Measurements from ENCODE around the gene LILRB1. TPM values are rescaled to one million over a fixed set of nuclear protein-coding genes. Genes with fewer than 3 reads are reported as not detected.

Gene LILRB1
- total RNA-seq, 4 donors from 2014 or later: 1.2 to 3.9 TPM; not detected in 2

- Histone ChIP-seq H3K36me3 (no peaks in the 10 kb centered on the region), H3K27ac (no peak overlapping the region), H3K4me3 (no peak overlapping the region), H3K27me3 (no peaks in the 10 kb centered on the region), H3K9me3 (no peaks in the 10 kb centered on the region), H3K4me1 (no peaks in the 10 kb centered on the region)
- intact Hi-C loops (cut with DNase I; ENCODE audit: low total_unique reads): no loop called here
- no peak for DNase-seq
- TF ChIP-seq, protein P1, sequence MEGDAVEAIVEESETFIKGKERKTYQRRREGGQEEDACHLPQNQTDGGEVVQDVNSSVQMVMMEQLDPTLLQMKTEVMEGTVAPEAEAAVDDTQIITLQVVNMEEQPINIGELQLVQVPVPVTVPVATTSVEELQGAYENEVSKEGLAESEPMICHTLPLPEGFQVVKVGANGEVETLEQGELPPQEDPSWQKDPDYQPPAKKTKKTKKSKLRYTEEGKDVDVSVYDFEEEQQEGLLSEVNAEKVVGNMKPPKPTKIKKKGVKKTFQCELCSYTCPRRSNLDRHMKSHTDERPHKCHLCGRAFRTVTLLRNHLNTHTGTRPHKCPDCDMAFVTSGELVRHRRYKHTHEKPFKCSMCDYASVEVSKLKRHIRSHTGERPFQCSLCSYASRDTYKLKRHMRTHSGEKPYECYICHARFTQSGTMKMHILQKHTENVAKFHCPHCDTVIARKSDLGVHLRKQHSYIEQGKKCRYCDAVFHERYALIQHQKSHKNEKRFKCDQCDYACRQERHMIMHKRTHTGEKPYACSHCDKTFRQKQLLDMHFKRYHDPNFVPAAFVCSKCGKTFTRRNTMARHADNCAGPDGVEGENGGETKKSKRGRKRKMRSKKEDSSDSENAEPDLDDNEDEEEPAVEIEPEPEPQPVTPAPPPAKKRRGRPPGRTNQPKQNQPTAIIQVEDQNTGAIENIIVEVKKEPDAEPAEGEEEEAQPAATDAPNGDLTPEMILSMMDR (IDR thresholded peaks at IDR 0.05): no peak
- no peak for TF ChIP-seq POLR2A (IDR thresholded peaks at IDR 0.05)
These were observed 24.4 kb downstream of the LILRB1 start for GRCh38 chr19:54654447-54655321.

DNA sequence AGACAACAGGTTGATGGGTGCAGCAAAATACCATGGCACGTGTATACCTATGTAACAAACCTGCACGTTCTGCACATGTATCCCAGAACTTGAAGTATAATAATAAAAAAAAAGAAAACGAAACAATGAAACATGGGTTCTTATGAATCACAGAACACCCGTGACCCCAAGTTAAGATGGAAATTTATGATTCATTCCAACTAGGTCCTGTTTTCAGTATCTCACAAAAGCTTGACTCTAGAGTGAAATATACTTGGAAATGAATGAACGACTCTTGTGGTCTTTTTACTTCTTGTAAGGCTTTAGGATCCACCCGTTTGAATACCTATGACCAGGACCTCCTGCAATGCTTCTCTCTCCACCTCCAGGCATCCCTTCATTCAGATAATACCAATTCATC lies 29.0 kb downstream of the LILRB1 start:
- H3K27me3 ChIP-seq: no peaks in the 10 kb centered on the region
- TF ChIP-seq, protein P1 (IDR thresholded peaks at IDR 0.05): no peak
- no peak for TF ChIP-seq POLR2A (IDR thresholded peaks at IDR 0.05)
- no peak for DNase-seq
- no peaks in the 10 kb centered on the region for H3K9me3 ChIP-seq
- no peak overlapping the region for H3K4me3 ChIP-seq
- H3K36me3 ChIP-seq: no peaks in the 10 kb centered on the region
- intact Hi-C loops (cut with DNase I; ENCODE audit: low total_unique reads): no loop called here
- H3K4me1 ChIP-seq: no peaks in the 10 kb centered on the region
- no peak overlapping the region for H3K27ac ChIP-seq

DNA sequence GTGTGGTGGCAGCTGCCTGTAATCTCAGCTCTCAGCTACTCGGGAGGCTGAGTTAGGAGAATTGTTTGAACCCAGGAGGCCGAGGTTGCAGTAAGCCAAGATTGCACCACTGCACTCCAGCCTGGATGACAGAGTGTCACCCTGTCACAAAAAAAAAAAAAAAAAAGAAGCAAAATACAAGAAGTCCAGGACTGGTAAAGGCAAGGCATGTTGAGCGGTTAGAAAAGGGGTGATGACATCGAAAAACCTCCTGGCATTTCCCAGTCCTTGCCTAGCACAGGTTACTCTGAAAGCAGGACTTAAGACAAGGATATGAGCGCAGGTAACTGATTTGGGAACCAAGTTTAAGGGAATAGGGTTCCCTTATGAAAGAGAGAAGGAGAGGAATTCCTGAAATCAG lies 30.0 kb downstream of the LILRB1 start:
- no peak for DNase-seq
- intact Hi-C loops (cut with DNase I; ENCODE audit: low total_unique reads): no loop called here
- no peak for TF ChIP-seq POLR2A (IDR thresholded peaks at IDR 0.05)
- TF ChIP-seq, protein P1 (IDR thresholded peaks at IDR 0.05): no peak
- H3K4me1 ChIP-seq: no peaks in the 10 kb centered on the region
- no peak overlapping the region for H3K27ac ChIP-seq
- no peaks in the 10 kb centered on the region for H3K9me3 ChIP-seq
- no peaks in the 10 kb centered on the region for H3K27me3 ChIP-seq
- H3K4me3 ChIP-seq: no peak overlapping the region
- no peaks in the 10 kb centered on the region for H3K36me3 ChIP-seq

DNA sequence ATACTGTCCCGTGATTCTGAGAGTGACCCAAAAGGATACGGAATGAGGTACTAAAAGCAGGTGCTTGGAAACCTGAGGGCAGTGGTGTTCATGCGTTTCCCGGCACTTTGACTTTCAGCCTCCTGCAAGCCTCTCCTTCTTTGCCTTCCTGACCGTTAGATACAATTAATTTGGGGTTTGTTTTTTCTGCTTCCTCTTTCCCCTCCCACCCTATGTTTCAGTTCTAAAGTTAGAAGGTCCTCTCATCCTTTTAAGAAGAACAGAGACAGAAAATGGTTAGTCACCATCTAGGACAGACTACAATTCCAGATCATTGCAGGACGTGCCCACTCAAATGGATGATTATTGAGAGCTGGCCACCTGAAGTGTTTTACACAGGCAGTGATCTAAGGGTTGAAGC lies 30.7 kb downstream of the LILRB1 start:
- H3K4me3 ChIP-seq: no peak overlapping the region
- no peaks in the 10 kb centered on the region for H3K36me3 ChIP-seq
- H3K4me1 ChIP-seq: no peaks in the 10 kb centered on the region
- H3K27me3 ChIP-seq: no peaks in the 10 kb centered on the region
- intact Hi-C loops (cut with DNase I; ENCODE audit: low total_unique reads): no loop called here
- no peak for DNase-seq
- no peak overlapping the region for H3K27ac ChIP-seq
- H3K9me3 ChIP-seq: no peaks in the 10 kb centered on the region
- TF ChIP-seq, protein P1 (IDR thresholded peaks at IDR 0.05): no peak
- TF ChIP-seq POLR2A (IDR thresholded peaks at IDR 0.05): no peak

DNA sequence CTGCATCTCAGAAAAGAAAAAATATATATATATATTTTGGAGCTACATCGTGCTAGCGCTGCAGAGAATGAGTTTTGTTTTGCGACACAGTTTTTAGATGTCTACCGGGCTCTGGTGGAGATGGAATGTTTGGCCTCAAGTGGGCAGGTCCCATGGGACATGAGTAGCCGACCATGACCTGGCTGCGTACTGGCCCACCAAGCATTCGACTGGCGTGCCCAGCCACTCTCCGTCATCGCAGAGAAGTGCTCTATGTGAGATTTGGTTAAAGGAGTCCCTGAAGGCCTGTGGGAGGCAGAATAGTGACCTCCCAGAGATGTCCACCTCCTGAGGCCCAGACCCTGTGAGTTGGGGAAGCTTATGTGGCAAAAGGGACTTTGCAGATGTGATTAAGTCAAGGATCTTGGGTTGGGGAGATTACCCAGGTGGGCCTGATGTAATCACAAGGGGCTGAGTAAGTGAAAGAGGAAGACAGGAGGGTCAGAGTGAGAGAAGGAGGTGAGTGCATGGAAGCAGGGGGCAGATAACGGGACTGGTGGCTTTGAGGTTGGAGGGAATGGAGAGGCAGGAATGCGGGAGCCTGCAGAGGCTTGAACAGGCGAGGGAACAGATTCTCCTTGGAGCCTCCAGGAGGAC lies 31.7 kb downstream of the LILRB1 start:
- H3K4me1 ChIP-seq: no peaks in the 10 kb centered on the region
- no peak overlapping the region for H3K27ac ChIP-seq
- H3K27me3 ChIP-seq: no peaks in the 10 kb centered on the region
- H3K9me3 ChIP-seq: no peaks in the 10 kb centered on the region
- TF ChIP-seq, protein P1 (IDR thresholded peaks at IDR 0.05): no peak
- TF ChIP-seq POLR2A (IDR thresholded peaks at IDR 0.05): no peak
- H3K36me3 ChIP-seq: no peaks in the 10 kb centered on the region
- intact Hi-C loops (cut with DNase I; ENCODE audit: low total_unique reads): no loop called here
- H3K4me3 ChIP-seq: no peak overlapping the region
- no peak for DNase-seq

Data from uterus (tissue), 4 donors.